HUDEP-2 (cell line): ENCODE results near the gene FOXK2.
A peak's percentile ranks its signal among the peaks of the same experiment; 100 is the strongest.

ENCODE experiments used
- DNase-seq, 76 experiments: peaks; one replicate each; lab custom pipeline; 2025; ENCODE audit not compliant: unreplicated experiment in 76 of 76; lab: John Stamatoyannopoulos, UW

FOXK2 gene

GRCh38 chr17:82630212-82630611 is 110.7 kb downstream of the FOXK2 start:
- no peak for DNase-seq

DNA sequence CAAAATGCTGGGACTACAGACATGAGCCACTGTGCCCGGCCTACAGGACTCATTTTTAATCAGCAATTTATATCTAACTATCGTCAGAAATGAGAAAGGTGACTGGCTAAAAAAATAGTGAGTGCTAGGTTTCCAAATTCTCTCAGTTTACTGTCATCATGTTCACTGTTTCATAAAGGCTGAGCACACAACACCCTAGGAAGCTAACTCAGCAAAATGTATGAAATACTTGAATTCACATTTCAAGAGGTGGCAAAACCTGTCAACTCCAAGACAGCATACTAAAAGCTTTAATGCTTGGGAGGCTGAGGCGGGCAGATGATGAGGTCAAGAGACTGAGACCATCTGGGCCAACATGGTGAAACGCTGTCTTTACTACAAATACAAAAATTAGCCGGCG is 112.0 kb downstream of the FOXK2 start:
- DNase-seq: no peak

DNA sequence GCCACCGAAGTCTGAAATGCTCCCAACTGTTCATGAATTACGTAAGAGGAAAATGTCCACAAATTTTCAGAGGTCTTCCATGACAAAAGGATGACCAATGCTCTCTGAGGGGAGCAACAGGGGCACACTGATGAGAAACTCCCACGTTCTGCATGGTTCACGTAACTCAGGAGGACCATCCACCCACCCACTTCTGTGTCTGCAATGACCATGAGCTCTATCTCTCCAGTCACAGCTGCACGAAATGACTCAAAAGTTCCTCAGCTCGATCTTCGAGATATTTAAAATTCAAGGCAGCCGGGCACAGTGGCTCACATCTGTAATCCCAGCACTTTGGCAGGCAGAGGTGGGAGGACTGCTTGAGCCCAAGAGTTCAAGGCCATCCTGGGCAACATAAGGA is 112.9 kb downstream of the FOXK2 start:
- DNase-seq: peak in 5 of 76 experiments; percentile 2 to 31 (median 14)

DNA sequence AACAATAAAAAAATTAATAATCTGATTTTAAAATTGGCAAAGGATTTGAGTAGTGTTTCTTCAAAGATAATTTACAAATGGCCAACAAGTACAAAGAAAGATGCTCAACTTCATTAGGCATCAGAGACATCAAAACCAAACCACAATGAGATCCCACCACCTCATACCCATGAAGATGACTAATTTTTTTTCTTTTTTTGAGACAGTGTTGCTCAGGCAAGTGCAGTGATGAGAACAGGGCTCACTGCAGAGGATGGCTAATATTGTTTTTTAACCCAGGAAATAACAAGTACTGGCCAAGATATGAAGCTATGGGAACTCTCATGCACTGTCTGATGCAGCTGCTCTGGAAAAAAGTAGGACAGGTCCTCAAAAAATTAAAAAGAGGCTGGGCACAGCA is 113.8 kb downstream of the FOXK2 start:
- DNase-seq: no peak

DNA sequence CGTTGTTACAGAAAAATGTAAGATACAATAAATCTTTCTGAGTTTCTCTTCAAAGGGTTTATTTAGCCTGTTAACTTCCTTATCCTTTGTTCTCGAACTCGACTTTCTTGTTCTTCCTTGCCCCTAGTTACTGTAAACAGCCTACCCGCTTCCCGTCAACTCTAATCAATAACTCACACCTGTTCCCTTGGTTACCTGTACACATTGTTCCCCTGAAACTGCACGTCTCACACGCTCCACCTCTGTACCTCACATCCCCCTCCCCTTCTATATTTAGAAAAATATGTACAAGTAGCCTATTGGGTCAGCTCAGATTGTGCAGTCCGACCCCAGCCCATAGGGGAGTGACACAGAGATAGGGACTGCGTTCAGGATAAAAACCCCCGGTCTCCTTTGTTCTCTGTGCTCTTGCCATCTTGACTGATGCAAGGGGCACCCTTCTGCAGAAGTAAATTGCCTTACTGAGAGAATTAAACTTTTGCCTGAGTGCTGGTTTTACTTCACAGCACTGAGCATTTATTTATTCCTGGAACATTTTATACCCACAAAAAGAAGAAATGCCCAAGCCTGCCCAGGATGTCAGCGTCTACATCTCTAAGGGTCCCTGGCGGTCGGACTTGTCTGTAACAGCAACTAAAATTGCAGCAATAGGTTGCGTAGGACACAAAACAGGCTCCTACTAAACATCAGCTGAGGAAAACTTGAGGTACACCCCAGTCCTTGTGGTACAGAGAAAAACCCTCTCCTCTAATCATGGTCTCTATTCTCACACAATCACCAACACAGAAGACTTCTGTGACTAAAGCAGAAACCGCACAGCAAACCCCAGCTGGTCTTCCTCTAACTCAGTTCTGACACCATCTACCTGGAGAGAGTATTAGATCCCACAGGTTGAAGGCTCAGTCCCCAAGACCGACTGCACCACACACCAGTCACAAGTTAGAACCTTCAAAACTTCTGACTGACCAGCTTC is 117.4 kb downstream of the FOXK2 start:
- DNase-seq: no peak

GRCh38 chr17:82638183-82638773 is 118.7 kb downstream of the FOXK2 start:
- no peak for DNase-seq

GRCh38 chr17:82639628-82640027 is 120.1 kb downstream of the FOXK2 start:
- DNase-seq: no peak

DNA sequence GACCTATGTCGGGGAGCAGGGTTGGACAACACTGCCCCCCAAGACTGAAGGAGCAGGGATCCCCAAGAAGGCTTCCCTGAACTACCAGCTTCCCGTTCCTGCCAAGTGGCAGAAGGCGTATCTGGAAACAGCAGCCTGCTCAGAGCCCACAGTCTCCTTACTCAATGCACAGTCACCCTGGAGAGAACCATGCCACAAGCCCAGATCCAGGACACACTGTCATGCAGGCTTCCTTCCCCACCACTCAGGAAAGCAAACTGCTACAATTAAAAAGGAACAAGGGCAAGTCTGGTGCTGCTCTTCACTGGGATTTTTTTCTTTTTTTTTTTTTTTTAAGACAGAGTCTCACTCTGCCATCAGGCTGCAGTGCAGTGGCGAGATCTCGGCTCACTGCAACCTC is 120.5 kb downstream of the FOXK2 start:
- DNase-seq: no peak

DNA sequence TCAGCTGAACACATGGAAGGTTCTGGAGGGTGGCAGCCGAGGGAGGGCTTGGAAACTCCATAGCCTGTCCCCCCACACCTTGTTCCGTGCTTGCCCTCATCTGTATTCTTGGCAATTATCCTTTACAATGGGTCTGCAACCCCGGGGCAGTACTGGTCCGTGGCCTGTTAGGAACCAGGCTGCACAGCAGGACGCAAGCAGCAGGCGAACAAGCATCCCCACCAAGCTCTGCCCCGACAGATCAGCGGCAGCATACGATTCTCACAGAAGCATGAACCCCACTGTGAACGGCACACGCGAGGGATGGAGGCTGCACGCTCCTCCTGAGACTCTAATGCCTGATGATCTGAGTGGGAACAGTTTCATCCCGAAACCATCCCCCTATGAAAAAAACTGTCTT is 122.5 kb downstream of the FOXK2 start:
- DNase-seq: no peak

GRCh38 chr17:82644148-82644547 is 124.6 kb downstream of the FOXK2 start:
- DNase-seq: no peak

DNA sequence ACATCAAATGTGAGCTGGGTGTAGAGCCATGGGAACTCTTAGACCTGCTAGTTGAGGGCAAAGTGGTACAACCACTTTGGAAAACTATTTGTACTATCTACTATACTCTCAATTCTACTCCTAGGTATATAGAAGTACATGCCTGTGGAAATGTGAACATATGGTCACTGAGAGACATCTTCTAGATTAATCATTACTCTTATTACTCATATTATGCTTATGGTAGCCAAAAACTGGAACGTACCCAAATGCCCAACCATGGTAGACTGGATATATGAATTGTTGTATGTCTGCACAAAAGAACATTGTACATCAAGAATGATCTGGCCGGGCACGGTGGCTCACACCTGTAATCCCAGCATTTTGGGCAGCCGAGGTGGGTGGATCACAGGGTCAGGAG is 126.0 kb downstream of the FOXK2 start:
- no peak for DNase-seq

DNA sequence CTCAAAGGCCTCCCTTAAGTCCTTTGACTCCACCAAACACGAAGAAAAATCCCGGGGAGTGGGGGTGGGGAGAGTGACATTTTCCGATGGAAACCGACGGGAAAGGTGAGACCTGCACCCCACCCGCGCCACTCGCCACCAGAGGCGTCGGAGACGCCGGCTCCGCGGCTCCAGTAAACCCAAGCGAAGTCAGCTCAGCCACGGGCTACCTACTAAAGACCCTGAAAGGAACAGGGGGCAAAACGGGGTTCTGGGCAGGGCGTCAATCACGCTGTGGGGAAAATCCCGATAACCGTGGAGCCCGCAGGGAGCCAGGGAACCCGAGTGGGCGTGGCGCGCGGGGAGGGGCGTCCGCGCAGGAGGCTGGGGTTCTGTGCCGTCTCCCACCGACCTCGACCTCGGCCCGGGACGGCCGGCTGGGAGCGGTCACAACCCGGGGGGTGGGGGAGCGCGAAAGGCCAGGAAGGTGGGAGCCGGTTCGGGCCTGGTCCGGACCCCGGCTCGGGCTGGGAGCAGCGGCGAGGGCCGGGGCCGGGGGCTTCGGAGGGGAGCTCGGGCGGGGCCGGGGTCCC is 128.1 kb downstream of the FOXK2 start:
- DNase-seq: peak in 5 of 76 experiments; percentile 7 to 42 (median 27)

- DNase-seq: peak in 74 of 76 experiments; percentile 15 to 96 (median 87)
Measured at GRCh38 chr17:82648165-82648668, 128.7 kb downstream of the FOXK2 start, which contains the start of gene WDR45B. Gene WDR45B (minus strand): TSS chr17:82648444. CDS start chr17:82648340, 104 bp downstream.

DNA sequence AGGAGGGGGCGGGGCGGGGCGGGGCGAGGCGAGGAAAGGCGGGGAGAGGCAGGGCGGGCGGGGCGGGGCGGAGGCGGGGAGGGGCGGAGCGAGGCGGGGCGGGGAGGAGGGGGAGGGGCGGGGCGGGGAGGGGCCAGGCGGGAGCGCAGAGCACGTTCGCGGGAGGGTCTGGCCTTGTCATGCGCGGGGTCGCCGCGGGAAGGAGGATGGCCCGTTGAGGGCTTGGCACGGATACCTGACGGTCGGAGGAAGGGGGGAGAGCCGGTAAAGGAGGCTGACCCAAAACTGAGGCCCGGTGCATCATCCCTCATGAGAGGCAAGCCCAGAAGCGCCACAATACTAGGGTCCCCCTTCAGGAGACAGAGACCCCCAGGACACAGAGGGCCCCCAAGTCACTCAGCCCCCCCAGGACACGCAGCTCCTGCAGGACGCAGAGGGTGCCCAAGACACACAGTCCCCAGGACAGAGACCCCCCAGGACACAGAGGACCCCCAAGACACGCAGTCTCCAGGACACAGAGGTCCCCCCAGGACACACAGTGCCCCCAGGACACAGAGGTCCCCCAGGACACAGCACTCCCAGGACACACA is 129.3 kb downstream of the FOXK2 start:
- DNase-seq: peak in 7 of 76 experiments; percentile 27 to 52 (median 33)

DNA sequence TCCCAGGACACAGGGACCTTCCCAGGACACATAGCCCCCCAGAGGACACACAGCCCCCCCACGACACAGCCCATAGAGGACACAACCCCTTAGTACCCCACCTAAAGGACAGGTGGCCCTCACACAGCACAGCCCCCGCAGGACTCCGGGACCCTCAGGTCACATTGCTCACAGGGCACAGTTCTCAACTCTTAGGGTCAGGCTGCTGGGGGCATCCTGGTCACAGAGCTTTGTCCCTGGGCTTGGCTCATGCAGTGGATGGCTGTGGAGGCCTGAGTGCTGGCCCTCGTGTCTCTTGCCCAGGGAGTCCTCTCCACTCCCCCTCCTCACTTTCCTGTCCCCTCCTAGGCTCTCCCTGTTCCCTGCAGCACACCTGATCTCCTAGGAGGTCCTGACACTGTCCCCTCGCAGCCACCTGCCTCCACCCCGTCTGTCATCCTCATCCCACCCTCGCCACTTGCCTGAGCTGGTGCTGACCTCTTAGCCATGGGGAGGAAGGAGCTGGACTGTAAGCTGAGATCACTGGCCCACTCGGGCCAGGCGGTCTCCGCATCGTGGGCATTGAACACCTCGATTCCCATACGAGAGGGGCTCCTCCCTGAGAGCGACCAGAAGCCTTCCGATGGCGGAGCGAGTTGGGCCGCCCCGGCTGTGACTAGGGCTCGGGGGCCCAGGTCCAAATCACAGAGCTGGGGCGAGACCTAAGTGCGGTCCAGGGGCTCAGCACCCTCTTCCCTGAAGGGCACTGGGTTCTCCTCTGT is 130.1 kb downstream of the FOXK2 start:
- DNase-seq: no peak

- DNase-seq: no peak
Measured at GRCh38 chr17:82650723-82651122, 131.2 kb downstream of the FOXK2 start.

GRCh38 chr17:82653651-82654528 is 134.4 kb downstream of the FOXK2 start:
- no peak for DNase-seq
